ENCODE measurements around the gene MCIDAS.

GRCh38 chr5:55231029-55231918 lies 4.2 kb upstream of the MCIDAS start:
- TF ChIP-seq REST (IDR thresholded peaks at IDR 0.05; ENCODE audit: insufficient read depth in 1 of 2, low read depth in 2 of 2, low read length in 2 of 2) (no peak), POLR2AphosphoS5 (IDR thresholded peaks at IDR 0.05; ENCODE audit: low read depth, low read length) (no peak), FOXP2 (optimal IDR thresholded peaks at IDR 0.05; ENCODE audit: borderline replicate concordance, extremely low read depth, extremely low read length, insufficient read depth) (no peak), TAF1 (IDR thresholded peaks at IDR 0.05; ENCODE audit: borderline replicate concordance, insufficient read depth, low read length) (no peak)

Data from PFSK-1 (cell line).